HG03342 (cell line): ENCODE results near the gene HIVEP3.

Experiments
- ATAC-seq: cut with Tn5 transposase; IDR thresholded peaks from one replicate; pipeline ENCODE4 v1.9.1; 2021; ENCODE audit warnings: mild to moderate bottlenecking, moderate library complexity; ENCODE audit not compliant: unreplicated experiment

The HIVEP3 gene

GRCh38 chr1:41791667-41792484 lies 126.8 kb downstream of the HIVEP3 start:
- no peak for ATAC-seq

GRCh38 chr1:41790351-41790750 lies 128.4 kb downstream of the HIVEP3 start:
- ATAC-seq = no peak

- no peak for ATAC-seq
Observed at GRCh38 chr1:41789661-41790330, 128.9 kb downstream of the HIVEP3 start.

GRCh38 chr1:41788427-41788826 lies 130.3 kb downstream of the HIVEP3 start:
- ATAC-seq = no peak

GRCh38 chr1:41784531-41785274 lies 134.0 kb downstream of the HIVEP3 start:
- no peak for ATAC-seq

GRCh38 chr1:41783189-41783639 lies 135.5 kb downstream of the HIVEP3 start:
- ATAC-seq = no peak

GRCh38 chr1:41780916-41781315 lies 137.8 kb downstream of the HIVEP3 start:
- ATAC-seq = no peak

GRCh38 chr1:41780322-41780721 lies 138.4 kb downstream of the HIVEP3 start:
- ATAC-seq = no peak

- ATAC-seq = no peak
Observed at GRCh38 chr1:41779360-41779759, 139.4 kb downstream of the HIVEP3 start.

- ATAC-seq = no peak
Observed at GRCh38 chr1:41777695-41778094, 141.0 kb downstream of the HIVEP3 start.

- ATAC-seq = no peak
Observed at GRCh38 chr1:41776891-41777441, 141.8 kb downstream of the HIVEP3 start.

- ATAC-seq = no peak
Observed at GRCh38 chr1:41775956-41776585, 142.7 kb downstream of the HIVEP3 start.

- no peak for ATAC-seq
Observed at GRCh38 chr1:41774471-41774990, 144.2 kb downstream of the HIVEP3 start.

- no peak for ATAC-seq
Observed at GRCh38 chr1:41773842-41774241, 144.9 kb downstream of the HIVEP3 start.

- ATAC-seq = no peak
Observed at GRCh38 chr1:41773144-41773591, 145.6 kb downstream of the HIVEP3 start.

- ATAC-seq = no peak
Observed at GRCh38 chr1:41769068-41769467, 149.7 kb downstream of the HIVEP3 start.

- no peak for ATAC-seq
Observed at GRCh38 chr1:41768583-41768982, 150.1 kb downstream of the HIVEP3 start.

- ATAC-seq = no peak
Observed at GRCh38 chr1:41767534-41768525, 150.9 kb downstream of the HIVEP3 start.

- no peak for ATAC-seq
Observed at GRCh38 chr1:41766546-41766945, 152.2 kb downstream of the HIVEP3 start.
